HL-60 (cell line): ENCODE results near the gene SOX8.

Experiments
- CTCF ChIP-seq: IDR thresholded peaks from one replicate; pipeline ENCODE4 v1.5.1; 2011; ENCODE audit warnings: low read length, control low read depth, inconsistent platforms; ENCODE audit not compliant: insufficient read depth
- POLR2AphosphoS5 ChIP-seq: IDR thresholded peaks from 2 replicates; pipeline ENCODE4 v1.6.1; 2012; ENCODE audit warnings: low read depth
- REST ChIP-seq: IDR thresholded peaks from 2 replicates; pipeline ENCODE4 v1.6.1; 2012; ENCODE audit warnings: low read depth; ENCODE audit not compliant: insufficient replicate concordance

- TF ChIP-seq CTCF (no peak), POLR2AphosphoS5 (no peak), REST (no peak)
These were observed 5.5 kb downstream of the SOX8 start for GRCh38 chr16:986925-987582.
